ENCODE measurements around the gene MORN1. TPM values are rescaled to one million over a fixed set of nuclear protein-coding genes. Genes with fewer than 3 reads are reported as not detected.

MORN1 gene
- total and polyA plus RNA-seq, 2 of the 4 experiments (the other 2 are of a cell fraction), result 3.0 to 4.2 TPM

- Histone ChIP-seq H3K27ac (ENCODE audit: insufficient read depth, low read length) (no peak overlapping the region), H2AFZ (replicated peaks; ENCODE audit: low read length, poor library complexity) (no peak overlapping the region), H3K4ac (ENCODE audit: low read depth, low read length) (no peak overlapping the region), H3K9me1 (ENCODE audit: insufficient read depth, low read length) (no peaks in the 10 kb centered on the region), H4K20me1 (ENCODE audit: insufficient read depth, low read length) (no peaks in the 10 kb centered on the region), H3K56ac (ENCODE audit: extremely low read depth, insufficient read depth, low read length) (no peak overlapping the region), H3K4me3 (ENCODE audit: insufficient read depth, low read depth, low read length) (no peak overlapping the region), H3K18ac (ENCODE audit: low read depth, low read length) (no peak overlapping the region), H3K4me1 (ENCODE audit: control insufficient read depth, insufficient read depth, low read length) (no peaks in the 10 kb centered on the region), H3K9ac (ENCODE audit: low read depth, low read length) (no peak overlapping the region), H4K5ac (ENCODE audit: low read depth, low read length) (no peak overlapping the region), H2BK5ac (ENCODE audit: low read depth, low read length, poor library complexity, severe bottlenecking) (no peak overlapping the region), H3K9me3 (ENCODE audit: control insufficient read depth, insufficient read depth, low read length) (peaks cover 6% of the 10 kb centered on the region), H3K27me3 (ENCODE audit: control insufficient read depth, insufficient read depth, low read length) (peaks cover 5% of the 10 kb centered on the region; the same call in 1 of the 2 replicates), H3K23ac (ENCODE audit: low read depth, low read length) (no peak overlapping the region), H3K36me3 (ENCODE audit: control insufficient read depth, insufficient read depth, low read length) (no peaks in the 10 kb centered on the region), H2BK15ac (ENCODE audit: low read depth, low read length) (no peak overlapping the region), H4K91ac (ENCODE audit: insufficient read depth, low read depth, low read length) (no peak overlapping the region), H2BK120ac (ENCODE audit: low read depth, low read length) (no peak overlapping the region), H3K4me2 (ENCODE audit: low read depth, low read length) (no peak overlapping the region), H2AK9ac (replicated peaks; ENCODE audit: low read depth, low read length, poor library complexity) (no peak overlapping the region), H3K14ac (replicated peaks; ENCODE audit: low read depth, low read length) (no peak overlapping the region), H4K8ac (ENCODE audit: low read depth in 2 of 2, low read length in 2 of 2) (no peak overlapping the region), H3K79me1 (ENCODE audit: low read depth in 1 of 2, low read length in 2 of 2) (no peaks in the 10 kb centered on the region), H2AK5ac (ENCODE audit: low read depth, low read length) (no peak overlapping the region), H2BK20ac (ENCODE audit: low read depth, low read length) (no peak overlapping the region)
- dilution Hi-C loops (cut with HindIII; ENCODE audit: low sequenced_read_pairs, unreplicated experiment), result no loop called here
- no TSS peak for BruUV-seq (replicated peaks)
- DNase-seq (no peak), ATAC-seq (ENCODE audit: low read depth) (no peak)
- TF ChIP-seq CEBPB (IDR thresholded peaks at IDR 0.05; ENCODE audit: low read depth, low read length), result no peak
- TF ChIP-seq USF2 (IDR thresholded peaks at IDR 0.05; ENCODE audit: low read depth, low read length), result no peak
- TF ChIP-seq CHD1 (IDR thresholded peaks at IDR 0.05; ENCODE audit: low read depth, low read length), result no peak
- no peak for TF ChIP-seq BHLHE40 (IDR thresholded peaks at IDR 0.05; ENCODE audit: low read depth, low read length)
- no peak for TF ChIP-seq POLR2A (IDR thresholded peaks at IDR 0.05; ENCODE audit: low read depth, low read length)
- TF ChIP-seq MXI1 (IDR thresholded peaks at IDR 0.05; ENCODE audit: borderline replicate concordance, low read depth, low read length), result no peak
- no peak for TF ChIP-seq RAD21 (IDR thresholded peaks at IDR 0.05; ENCODE audit: low read length)
- TF ChIP-seq, protein P1, sequence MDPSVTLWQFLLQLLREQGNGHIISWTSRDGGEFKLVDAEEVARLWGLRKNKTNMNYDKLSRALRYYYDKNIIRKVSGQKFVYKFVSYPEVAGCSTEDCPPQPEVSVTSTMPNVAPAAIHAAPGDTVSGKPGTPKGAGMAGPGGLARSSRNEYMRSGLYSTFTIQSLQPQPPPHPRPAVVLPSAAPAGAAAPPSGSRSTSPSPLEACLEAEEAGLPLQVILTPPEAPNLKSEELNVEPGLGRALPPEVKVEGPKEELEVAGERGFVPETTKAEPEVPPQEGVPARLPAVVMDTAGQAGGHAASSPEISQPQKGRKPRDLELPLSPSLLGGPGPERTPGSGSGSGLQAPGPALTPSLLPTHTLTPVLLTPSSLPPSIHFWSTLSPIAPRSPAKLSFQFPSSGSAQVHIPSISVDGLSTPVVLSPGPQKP (IDR thresholded peaks at IDR 0.05; ENCODE audit: borderline replicate concordance, low read depth, low read length), result no peak
- TF ChIP-seq NFE2L2 (IDR thresholded peaks at IDR 0.05; ENCODE audit: low read depth, low read length), result no peak
- no peak for TF ChIP-seq MAFK (IDR thresholded peaks at IDR 0.05; ENCODE audit: low read depth, low read length)
- no peak for TF ChIP-seq SMC3 (IDR thresholded peaks at IDR 0.05; ENCODE audit: low read depth, low read length)
- TF ChIP-seq, protein P2, sequence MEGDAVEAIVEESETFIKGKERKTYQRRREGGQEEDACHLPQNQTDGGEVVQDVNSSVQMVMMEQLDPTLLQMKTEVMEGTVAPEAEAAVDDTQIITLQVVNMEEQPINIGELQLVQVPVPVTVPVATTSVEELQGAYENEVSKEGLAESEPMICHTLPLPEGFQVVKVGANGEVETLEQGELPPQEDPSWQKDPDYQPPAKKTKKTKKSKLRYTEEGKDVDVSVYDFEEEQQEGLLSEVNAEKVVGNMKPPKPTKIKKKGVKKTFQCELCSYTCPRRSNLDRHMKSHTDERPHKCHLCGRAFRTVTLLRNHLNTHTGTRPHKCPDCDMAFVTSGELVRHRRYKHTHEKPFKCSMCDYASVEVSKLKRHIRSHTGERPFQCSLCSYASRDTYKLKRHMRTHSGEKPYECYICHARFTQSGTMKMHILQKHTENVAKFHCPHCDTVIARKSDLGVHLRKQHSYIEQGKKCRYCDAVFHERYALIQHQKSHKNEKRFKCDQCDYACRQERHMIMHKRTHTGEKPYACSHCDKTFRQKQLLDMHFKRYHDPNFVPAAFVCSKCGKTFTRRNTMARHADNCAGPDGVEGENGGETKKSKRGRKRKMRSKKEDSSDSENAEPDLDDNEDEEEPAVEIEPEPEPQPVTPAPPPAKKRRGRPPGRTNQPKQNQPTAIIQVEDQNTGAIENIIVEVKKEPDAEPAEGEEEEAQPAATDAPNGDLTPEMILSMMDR (conservative IDR thresholded peaks at IDR 0.05; ENCODE audit: low read depth, low read length), result no peak
- no peak for TF ChIP-seq RCOR1 (IDR thresholded peaks at IDR 0.05; ENCODE audit: insufficient replicate concordance, low read length)
- no peak for TF ChIP-seq RFX5 (IDR thresholded peaks at IDR 0.05; ENCODE audit: low read depth, low read length)
- TF ChIP-seq MAZ (IDR thresholded peaks at IDR 0.05; ENCODE audit: borderline replicate concordance, low read depth, low read length), result no peak
- WGBS, 2 experiments (ENCODE audit: extremely low coverage in 2 of 2, insufficient read length in 1 of 2), result 80% methylated on average over 6 of the region's 16 CpGs; no CpG with 5 or more reads in 1 of the 2 experiments
- ChIA-PET POLR2A (ENCODE audit: unreplicated experiment) (interaction anchor here (0.7 kb wide), 1 partner anchor 28 kb away, joined by 3 read pairs; no protein-coding TSS in a partner anchor), CTCF (no interaction called here)
- in situ Hi-C loops (cut with MboI; ENCODE audit: low sequenced_read_pairs), result loop anchor here (25.0 kb wide), 1 partner anchor 893 kb away; no protein-coding TSS in a partner anchor
- intact Hi-C loops (cut with micrococcal nuclease), result loop anchor here (10.0 kb wide), 1 partner anchor 895 kb away; no protein-coding TSS in a partner anchor
These were observed 28.1 kb upstream of the MORN1 start for GRCh38 chr1:2419416-2419815.

All from IMR-90 (cell line).